EL (cell line): Measurements from ENCODE around the gene CLIC5.

Experiments used
- DNase-seq: peaks from one replicate; pipeline ENCODE4 v3.0.0-alpha.2; 2016

CLIC5 gene

DNA sequence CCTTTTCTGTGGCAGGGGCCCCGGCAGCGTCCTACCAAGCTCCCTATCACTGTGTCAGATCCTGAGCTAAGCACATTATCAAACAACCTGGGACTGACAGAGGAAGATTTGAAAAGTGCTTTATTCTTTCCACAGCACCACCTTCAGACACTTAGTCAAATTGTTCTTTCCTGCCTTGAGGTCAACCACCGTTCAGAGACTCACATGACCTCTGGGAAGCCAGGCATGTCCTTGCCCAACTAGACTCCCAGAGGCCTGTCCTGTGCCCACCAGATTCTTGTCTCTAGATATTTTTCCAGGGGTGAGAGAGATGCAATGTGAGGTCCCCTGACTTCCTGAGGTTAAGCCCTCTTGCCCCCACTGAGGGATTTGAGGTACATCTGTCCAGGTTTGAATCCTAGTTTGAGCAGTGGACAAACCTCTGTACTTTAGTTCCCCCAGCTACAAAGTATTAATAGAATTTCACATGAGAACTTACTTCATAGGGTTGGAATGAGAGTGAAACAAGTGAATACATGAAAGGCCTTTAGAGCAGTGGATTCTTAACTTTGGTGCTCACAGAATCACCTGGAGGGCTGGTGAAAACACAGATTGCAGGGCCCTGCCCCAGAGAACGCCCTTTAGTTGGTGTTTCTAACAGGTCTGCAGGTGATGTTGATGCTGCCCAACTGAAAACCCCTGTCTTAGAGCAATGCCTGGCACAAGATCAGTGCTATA is 179.8 kb downstream of the CLIC5 start:
- no peak for DNase-seq

DNA sequence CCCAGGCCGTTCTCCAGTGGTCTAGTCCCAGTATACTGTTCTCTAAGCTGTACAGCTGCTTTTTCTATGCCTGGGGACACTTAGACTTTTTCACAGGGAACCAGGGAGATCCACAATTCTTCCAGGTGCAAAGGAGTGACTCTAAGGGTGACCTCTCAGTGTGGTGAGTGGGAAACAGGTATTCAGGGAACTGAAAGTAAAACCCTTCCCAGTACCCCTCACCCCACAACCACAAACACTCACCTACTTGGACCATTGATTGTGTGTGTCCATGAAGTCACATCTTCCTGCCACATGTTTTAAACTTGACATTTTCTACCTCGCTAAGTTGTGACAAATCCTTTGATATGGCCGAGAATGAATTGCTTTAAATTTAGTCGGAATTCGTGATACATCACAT is 183.6 kb downstream of the CLIC5 start:
- no peak for DNase-seq
